HG03175 (cell line): ENCODE data around the gene CD177.
"Not testable (repeated sequence)": the region's sequence is repeated elsewhere in the genome, so short reads cannot be mapped to it uniquely, and the experiment has no call there.

Source experiments
- ATAC-seq: cut with Tn5 transposase; IDR thresholded peaks from one replicate; pipeline ENCODE4 v1.9.1; 2021; ENCODE audit warnings: mild to moderate bottlenecking, moderate library complexity; ENCODE audit not compliant: unreplicated experiment

CD177 gene

GRCh38 chr19:43331435-43332010 lies 22.0 kb upstream of the CD177 start:
- ATAC-seq = no peak

- ATAC-seq = no peak
These were observed 21.2 kb upstream of the CD177 start for GRCh38 chr19:43332058-43332922.

- not testable (repeated sequence) for ATAC-seq
These were observed 17.0 kb upstream of the CD177 start for GRCh38 chr19:43336508-43336907.

- no peak for ATAC-seq
These were observed 15.7 kb upstream of the CD177 start for GRCh38 chr19:43337737-43338136.

DNA sequence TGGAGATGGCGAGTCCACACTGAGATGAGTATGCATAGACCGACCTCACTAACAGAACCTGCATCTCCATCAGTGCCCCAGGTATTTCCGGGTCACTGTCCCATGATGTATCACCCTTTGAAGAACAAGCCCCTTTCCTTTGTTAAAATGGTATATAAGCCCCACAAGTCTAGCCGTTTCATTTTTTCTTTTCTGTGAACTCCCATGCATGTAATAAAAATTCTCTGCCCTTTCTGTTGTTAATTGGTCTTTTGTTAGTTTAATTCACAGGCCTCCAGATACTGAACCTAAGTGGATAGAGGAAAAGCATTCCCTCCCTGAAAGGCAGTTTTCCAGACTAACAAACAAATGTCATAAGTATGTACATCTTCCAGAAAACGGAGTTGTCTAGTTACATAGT lies 15.0 kb upstream of the CD177 start:
- ATAC-seq = no peak

DNA sequence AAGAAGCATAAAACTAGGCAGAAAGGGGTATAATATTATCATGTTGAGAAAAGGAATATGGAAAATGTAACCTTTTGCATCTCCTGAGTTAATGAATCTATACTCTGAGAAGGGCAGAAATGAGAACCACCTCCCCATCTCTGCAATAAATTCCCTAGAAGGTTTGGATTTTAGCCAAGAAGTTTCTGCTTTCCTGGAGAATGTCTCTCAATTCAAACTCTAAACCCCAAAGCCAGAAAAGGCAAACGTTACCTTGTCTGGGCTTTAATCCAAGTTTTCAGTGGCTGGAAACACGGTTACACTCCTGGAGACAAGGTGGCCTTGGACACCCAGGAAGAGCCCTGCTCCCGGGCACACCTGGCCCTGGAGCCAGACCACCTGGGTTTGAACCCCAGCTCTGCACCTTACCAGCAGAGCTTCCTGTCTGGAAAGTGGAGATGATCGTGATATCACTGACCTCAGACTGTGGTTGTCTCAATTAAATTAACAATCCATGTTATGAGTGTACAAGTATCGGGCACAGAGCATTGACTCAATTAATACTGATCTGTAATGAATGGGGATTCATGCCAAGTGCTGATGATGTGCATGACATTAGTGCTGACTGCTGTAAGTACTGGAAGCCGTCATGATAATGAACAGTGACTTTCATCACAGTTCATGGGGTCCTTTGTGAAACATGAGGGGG lies 14.1 kb upstream of the CD177 start:
- ATAC-seq = not testable (repeated sequence)

DNA sequence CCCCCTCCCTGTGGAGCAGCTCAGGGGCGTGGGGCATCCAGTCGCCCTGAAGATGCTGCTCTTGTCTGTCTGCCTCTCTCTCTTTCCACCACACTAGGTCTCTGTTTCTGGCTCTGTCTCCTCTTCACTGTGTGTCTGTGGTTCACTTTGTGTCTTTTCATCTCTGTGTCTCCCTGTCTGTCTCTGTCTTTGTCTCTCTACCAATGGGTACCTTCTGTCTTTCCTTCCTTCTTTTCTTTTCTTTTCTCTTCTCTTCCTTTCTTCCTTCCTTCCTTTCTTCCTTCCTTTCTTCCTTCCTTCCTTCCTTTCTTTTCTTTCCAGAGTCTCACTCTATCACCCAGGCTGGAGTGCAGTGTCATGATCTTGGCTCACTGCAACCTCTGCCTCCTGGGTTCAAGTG lies 13.4 kb upstream of the CD177 start:
- ATAC-seq = not testable (repeated sequence)

DNA sequence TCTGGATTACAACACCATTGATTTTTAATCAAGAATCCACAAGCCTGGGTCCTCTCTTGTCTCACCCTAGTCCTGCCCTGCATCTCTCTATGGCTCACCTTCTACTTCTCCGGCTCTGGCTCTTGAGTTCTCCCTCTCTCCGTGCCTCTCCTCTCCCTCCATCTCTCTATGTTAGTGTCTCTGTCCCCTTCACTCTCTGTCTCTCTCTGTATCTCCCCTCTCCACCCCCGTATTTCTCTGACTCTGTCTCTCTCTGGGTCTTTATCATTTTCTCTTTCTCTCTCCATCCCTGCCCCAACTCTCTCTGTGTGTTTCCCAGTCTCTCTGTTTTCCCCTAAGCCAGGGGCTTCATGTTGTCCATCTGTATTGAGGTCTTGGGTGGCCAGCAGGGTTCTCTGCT lies 12.4 kb upstream of the CD177 start:
- ATAC-seq = not testable (repeated sequence)

DNA sequence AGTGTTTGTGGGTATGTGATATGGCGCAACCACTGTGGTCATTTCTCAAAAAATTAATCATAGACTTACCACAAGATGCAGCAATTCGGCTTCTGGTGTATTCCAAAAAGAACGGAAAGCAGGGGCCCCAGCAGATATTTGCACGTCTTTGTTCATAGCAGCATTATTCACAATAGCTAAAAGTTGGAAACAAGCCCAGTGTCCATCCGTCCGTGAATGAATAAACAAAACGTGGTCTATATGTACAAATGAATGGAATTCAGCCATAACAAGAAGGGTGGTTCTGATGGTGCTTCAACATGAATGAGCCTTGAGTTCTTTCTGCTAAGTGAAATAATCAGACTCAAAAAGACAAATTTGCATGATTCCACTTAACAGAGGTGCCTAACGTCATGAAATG lies 11.4 kb upstream of the CD177 start:
- ATAC-seq = not testable (repeated sequence)

DNA sequence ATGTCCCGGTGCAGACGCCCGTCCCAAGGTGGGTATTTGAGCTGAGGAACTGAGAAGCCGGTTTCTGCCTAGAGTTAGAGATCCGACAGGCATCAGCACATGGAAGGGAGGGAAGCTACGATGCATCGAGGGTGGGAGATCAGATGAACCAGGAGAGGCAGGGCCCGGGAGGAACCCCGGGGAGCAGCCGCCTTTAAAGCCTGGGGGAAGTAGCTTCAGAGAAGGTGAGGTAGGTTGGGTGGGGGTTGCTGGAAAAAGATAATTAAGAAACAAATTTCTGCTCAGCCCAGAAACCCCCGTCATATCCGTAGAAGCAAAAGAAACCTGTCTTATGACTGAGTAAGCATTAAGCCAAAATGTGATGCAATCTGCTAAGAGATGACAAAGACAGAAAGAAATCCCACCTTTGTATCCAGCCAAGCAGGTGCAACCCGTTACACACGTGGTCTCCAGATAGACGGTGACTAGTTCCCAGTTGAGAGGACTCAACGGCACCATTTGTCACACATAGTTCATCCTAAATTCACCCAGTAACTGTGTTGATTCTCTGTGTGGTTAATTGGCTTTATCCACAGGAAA lies 9.1 kb upstream of the CD177 start:
- not testable (repeated sequence) for ATAC-seq

DNA sequence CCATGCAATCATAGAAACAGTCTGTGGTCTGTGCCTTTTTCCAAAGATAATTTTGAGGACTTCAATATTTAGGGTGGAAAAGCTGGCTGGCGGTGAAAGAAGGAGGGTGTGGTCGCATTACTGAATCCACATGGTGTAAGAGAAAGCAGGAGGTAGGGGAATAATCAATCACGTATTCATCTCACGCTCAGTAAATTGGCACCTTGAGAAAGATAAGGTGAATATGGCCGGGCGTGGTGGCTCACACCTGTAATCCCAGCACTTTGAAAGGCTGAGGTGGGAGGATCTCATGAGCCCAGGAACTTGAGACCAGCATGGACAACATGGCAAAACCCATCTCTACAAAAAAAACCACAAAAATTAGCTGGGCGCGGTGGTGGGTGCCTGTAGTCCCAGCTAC lies 3.7 kb upstream of the CD177 start:
- not testable (repeated sequence) for ATAC-seq

DNA sequence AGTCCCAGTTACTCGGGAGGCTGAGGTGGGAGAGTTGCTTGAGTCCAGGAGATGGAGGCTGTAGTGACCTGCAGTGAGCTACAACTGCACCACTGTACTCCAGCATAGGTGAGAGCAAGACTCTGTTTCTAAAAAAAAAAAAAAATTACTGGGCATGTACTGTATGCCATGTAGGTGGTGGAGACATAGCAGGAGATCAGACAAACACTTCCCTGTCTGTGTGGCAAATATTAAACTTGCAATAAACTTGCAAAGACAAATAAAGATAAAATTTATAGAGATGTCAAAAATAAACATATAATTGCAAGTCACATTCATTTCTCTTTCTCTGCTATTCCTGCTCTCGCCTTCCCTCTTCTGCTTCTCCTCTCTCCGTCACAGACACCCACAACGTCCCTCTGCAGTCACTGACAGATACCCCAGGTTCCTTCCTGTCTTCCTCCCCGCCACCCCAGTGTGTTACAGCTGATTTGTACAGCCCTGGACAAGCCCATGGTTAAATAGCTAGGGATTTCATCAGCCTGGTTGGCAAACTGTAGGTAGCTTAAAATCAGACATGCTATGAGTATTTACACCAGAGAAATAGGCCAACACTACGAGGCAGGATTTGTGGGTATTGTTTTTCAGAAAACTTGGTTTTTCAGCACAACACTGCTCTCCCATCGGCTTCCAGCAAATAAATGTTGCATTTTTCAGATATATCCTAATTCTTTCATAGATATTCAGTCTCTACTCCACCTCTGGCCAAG lies 1.3 kb upstream of the CD177 start:
- no peak for ATAC-seq

DNA sequence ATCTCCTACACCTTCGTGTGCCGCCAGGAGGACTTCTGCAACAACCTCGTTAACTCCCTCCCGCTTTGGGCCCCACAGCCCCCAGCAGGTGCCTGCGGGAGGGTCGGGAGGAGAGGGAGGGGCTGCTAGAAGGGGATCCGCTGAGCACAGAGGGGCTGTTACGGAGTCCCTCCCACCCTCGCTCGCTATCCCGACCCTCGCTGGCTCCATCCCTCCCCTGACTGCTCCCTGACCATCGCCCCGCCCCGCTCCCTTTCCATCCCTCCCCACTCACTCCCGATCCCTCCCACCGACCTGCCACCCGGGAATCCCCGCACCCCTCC lies 780 bp downstream of the CD177 start:
- ATAC-seq = no peak

- ATAC-seq = not testable (repeated sequence)
These were observed 3.3 kb downstream of the CD177 start for GRCh38 chr19:43356749-43357148.

GRCh38 chr19:43362179-43362578 lies 8.7 kb downstream of the CD177 start:
- ATAC-seq = no peak

GRCh38 chr19:43362745-43363144 lies 9.3 kb downstream of the CD177 start:
- ATAC-seq = no peak

- not testable (repeated sequence) for ATAC-seq
These were observed 12.2 kb downstream of the CD177 start for GRCh38 chr19:43365677-43366076.

GRCh38 chr19:43367822-43368221 lies 14.3 kb downstream of the CD177 start:
- no peak for ATAC-seq

- not testable (repeated sequence) for ATAC-seq
These were observed 15.4 kb downstream of the CD177 start for GRCh38 chr19:43368897-43369296.

GRCh38 chr19:43371909-43372308 lies 18.4 kb downstream of the CD177 start:
- ATAC-seq = no peak

GRCh38 chr19:43372462-43372861 lies 19.0 kb downstream of the CD177 start:
- no peak for ATAC-seq
